ENCODE results near the gene GALNT3. TPM values are rescaled to one million over a fixed set of nuclear protein-coding genes. Genes with fewer than 3 reads are reported as not detected.

Gene GALNT3
- total RNA-seq, 1 donor, result 3.1 TPM

DNA sequence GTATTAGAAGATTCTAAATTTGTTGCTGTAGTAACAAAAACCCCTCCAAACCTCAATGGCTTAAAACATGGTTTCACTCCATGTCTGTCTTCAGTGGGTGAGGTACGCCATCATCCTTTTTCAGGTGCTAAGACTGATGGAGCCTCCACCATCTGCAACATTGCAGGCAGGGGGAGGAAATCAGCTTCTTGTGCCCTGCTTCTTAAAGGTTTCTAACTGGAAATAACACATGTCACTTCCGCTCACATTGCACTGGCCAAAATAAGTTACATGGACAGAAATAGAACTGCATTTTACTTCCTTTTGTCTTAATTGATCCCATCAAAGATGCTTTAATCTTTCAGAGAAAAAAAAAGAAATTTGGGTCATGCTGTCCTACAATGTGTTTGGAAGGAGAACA, 94.1 kb downstream of the GALNT3 start:
- no peak for DNase-seq (ENCODE audit: low read depth)
- TF ChIP-seq CTCF (IDR thresholded peaks at IDR 0.05; ENCODE audit: insufficient read depth, low read length), result no peak
- no peak overlapping the region for H3K4me3 ChIP-seq (ENCODE audit: low read depth, low read length)

GRCh38 chr2:165698444-165698884, 95.6 kb downstream of the GALNT3 start:
- peak; percentile 67 for TF ChIP-seq CTCF (IDR thresholded peaks at IDR 0.05; ENCODE audit: insufficient read depth, low read length)
- DNase-seq (ENCODE audit: low read depth), result peak; percentile 58

DNA sequence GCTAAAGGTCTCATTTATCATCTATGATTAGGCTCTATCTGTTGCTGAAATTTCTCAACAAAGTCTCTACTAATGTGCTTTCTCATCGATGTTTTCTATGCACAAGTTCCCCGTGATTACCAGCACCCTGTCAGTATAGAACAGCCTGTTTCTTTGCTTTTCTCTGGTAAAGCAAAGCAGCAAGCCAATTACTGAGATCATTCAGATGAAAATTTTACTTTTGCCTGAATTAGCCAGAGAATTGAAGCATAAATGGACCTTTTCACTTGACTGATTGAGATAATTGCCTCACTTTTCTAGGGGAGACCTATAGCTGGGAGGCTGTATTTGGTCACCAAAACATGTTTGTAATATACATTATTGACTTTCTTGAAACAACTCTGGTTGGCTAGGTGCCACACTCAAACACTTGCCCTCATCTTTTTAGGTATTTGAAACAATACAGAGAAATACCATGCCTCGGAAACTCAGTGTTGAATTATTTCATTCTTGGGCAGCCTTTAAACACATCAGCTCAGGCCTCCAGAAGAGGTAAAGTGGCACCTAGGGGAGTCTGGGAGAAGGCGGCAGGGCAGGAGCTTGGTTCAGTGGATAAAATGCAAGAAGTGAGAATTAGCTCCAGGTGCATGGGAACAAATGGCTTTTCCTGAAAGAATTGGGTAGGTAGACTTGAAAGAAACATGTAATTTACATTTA, 96.2 kb downstream of the GALNT3 start:
- no peak for DNase-seq (ENCODE audit: low read depth)
- no peak overlapping the region for H3K4me3 ChIP-seq (ENCODE audit: low read depth, low read length)
- no peak for TF ChIP-seq CTCF (IDR thresholded peaks at IDR 0.05; ENCODE audit: insufficient read depth, low read length)

More at GRCh38 chr2:165698444-165698884, 95.6 kb downstream of the GALNT3 start:
- no peak overlapping the region for H3K4me3 ChIP-seq (ENCODE audit: low read depth, low read length)

Other genes starting within 250 kb of the GALNT3 start
- 17.8 and 22.4 TPM in 2 replicates for gene TTC21B, start 159.5 kb upstream of the GALNT3 start, total RNA-seq (ENCODE audit: low replicate concordance)